Measurements from ENCODE around the gene PITHD1.
"Not testable (repeated sequence)": the region's sequence is repeated elsewhere in the genome, so short reads cannot be mapped to it uniquely, and the experiment has no call there.

DNA sequence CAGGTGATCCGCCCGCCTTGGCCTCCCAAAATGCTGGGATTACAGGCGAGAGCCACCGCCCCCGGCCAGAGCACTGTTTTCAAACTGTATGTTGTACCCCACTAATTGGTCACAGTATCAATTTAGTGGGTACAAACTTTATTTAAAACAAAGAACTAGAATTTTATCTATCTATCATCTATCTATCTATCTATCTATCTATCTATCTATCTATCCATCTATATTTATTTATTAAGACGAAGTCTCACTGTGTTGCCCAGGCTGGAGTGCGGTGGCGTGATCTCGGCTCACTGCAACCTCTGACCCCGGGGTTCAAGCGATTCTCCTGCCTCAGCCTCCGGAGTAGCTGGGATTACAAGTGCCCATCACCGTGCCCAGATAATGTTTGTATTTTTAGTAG is 48.4 kb downstream of the PITHD1 start:
- not testable (repeated sequence) for TF ChIP-seq POLR2A (IDR thresholded peaks at IDR 0.05; ENCODE audit: low read depth, low read length); POLR2AphosphoS5 (IDR thresholded peaks at IDR 0.05; ENCODE audit: low read depth, low read length); TAF1 (IDR thresholded peaks at IDR 0.05; ENCODE audit: borderline replicate concordance, low read depth, low read length)
